PC-9 (cell line): ENCODE results near the gene GDPGP1.

ENCODE experiments used
- EZH2 ChIP-seq: fragments of 200-600 bp; sonication (generic); IDR thresholded peaks from 2 replicates; pipeline ENCODE4 v1.8.0; 2017; ENCODE audit warnings: antibody characterized with exemption, low read depth
- TF ChIP-seq, protein P1 (sequence below): fragments of 200-600 bp; sonication (generic); conservative IDR thresholded peaks from 2 replicates; pipeline ENCODE4 v1.6.1; 2017; ENCODE audit warnings: mixed run types, antibody characterized with exemption, mild to moderate bottlenecking, moderate library complexity

DNA sequence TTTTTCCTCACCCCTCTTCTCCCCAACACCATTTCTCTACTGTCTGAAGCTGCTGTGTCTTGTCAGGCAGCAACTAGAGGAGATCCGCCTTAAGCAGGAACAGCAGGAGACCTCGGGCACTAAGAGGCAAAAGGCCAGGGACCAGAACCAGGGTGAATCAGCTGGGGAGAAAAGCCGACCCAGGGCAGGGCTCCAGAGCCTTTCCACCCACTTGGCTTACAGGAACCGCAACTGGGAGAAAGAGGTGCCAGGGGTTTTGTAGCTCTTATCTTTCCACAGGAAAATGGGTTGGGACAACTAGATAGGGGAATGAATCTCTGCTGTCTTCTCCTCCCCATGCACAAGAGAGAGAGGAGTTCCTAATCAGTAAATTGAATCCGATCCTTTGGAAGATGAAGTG lies 28.4 kb downstream of the GDPGP1 start:
- TF ChIP-seq, protein P1, sequence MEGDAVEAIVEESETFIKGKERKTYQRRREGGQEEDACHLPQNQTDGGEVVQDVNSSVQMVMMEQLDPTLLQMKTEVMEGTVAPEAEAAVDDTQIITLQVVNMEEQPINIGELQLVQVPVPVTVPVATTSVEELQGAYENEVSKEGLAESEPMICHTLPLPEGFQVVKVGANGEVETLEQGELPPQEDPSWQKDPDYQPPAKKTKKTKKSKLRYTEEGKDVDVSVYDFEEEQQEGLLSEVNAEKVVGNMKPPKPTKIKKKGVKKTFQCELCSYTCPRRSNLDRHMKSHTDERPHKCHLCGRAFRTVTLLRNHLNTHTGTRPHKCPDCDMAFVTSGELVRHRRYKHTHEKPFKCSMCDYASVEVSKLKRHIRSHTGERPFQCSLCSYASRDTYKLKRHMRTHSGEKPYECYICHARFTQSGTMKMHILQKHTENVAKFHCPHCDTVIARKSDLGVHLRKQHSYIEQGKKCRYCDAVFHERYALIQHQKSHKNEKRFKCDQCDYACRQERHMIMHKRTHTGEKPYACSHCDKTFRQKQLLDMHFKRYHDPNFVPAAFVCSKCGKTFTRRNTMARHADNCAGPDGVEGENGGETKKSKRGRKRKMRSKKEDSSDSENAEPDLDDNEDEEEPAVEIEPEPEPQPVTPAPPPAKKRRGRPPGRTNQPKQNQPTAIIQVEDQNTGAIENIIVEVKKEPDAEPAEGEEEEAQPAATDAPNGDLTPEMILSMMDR: no peak
- TF ChIP-seq EZH2: no peak
